IgD-negative memory B cell (primary cell): Measurements from ENCODE around the gene FERMT1. TPM values are rescaled to one million over a fixed set of nuclear protein-coding genes. Genes with fewer than 3 reads are reported as not detected.

ENCODE experiments used
- H3K27ac Mint-ChIP-seq, 3 donors: one replicate each; pipeline ENCODE4 v1.8.0; 2020 to 2022; ENCODE audit warnings: mild to moderate bottlenecking in 3 of 3, mixed read lengths in 3 of 3, moderate library complexity in 1 of 3
- H3K27me3 Mint-ChIP-seq: one replicate; pipeline ENCODE4 v1.8.0; 2021; ENCODE audit warnings: mixed read lengths
- H3K36me3 Mint-ChIP-seq: one replicate; pipeline ENCODE4 v1.8.0; 2020; ENCODE audit warnings: mild to moderate bottlenecking, mixed read lengths
- H3K4me1 Mint-ChIP-seq, 3 donors: one replicate each; pipeline ENCODE4 v1.8.0; 2020 to 2022; ENCODE audit warnings: mixed read lengths in 3 of 3, mild to moderate bottlenecking in 1 of 3
- H3K4me3 Mint-ChIP-seq, 4 donors: one replicate each; pipeline ENCODE4 v1.8.0; 2020 to 2022; ENCODE audit warnings: mild to moderate bottlenecking in 4 of 4, mixed read lengths in 4 of 4, moderate library complexity in 3 of 4
- H3K9me3 Mint-ChIP-seq, 3 donors: one replicate each; pipeline ENCODE4 v1.8.0; 2020 to 2021; ENCODE audit warnings: mixed read lengths in 3 of 3, mild to moderate bottlenecking in 1 of 3
- polyA plus RNA-seq: library from polyadenylated mRNA; unstranded; fragments of 300-500 nt; fragmentation: Illumina TruSeq; gene quantifications from one replicate; pipeline ENCODE4 v1.2.3, GENCODE V29; 2021

The FERMT1 gene
- polyA plus RNA-seq, 1 donor from 2014 or later = not detected

GRCh38 chr20:6026051-6026450 is 96.8 kb downstream of the FERMT1 start:
- Mint-ChIP-seq H3K27ac (no peak overlapping the region), H3K4me1 (peaks cover 3 to 8% (median 6%) of the 10 kb centered on the region in 3 donors), H3K9me3 (no peaks in the 10 kb centered on the region), H3K36me3 (peaks cover 15% of the 10 kb centered on the region), H3K27me3 (no peaks in the 10 kb centered on the region), H3K4me3 (no peak overlapping the region)

Other genes with a start within 250 kb of the FERMT1 start
- not detected for gene CHGB, start 211.5 kb downstream of the FERMT1 start, polyA plus RNA-seq
- gene TRMT6, start 172.5 kb downstream of the FERMT1 start, polyA plus RNA-seq = 13.3 TPM
- gene MCM8, start 172.4 kb downstream of the FERMT1 start, polyA plus RNA-seq = 0.93 TPM
- 24.5 TPM for gene CRLS1, start 116.9 kb downstream of the FERMT1 start, polyA plus RNA-seq
- not detected for gene LRRN4, start 69.0 kb downstream of the FERMT1 start, polyA plus RNA-seq